Prostate gland (tissue), 2 donors: ENCODE data around the gene SNRPA1. TPM values are rescaled to one million over a fixed set of nuclear protein-coding genes. Genes with fewer than 3 reads are reported as not detected.

ENCODE experiments used
- DNase-seq: peaks from one replicate; pipeline ENCODE4 v3.0.0-alpha.2; 2019; ENCODE audit warnings: low spot score
- H3K27ac ChIP-seq, 2 donors: fragments of 200-600 bp; sonication (generic); 2 replicates each; pipeline ENCODE4 v1.5.1; 2017 to 2019
- H3K27me3 ChIP-seq: fragments of 200-600 bp; sonication (generic); replicated peaks from 2 replicates; pipeline ENCODE4 v1.5.1; 2019; ENCODE audit not compliant: insufficient read depth
- H3K36me3 ChIP-seq, 2 donors: fragments of 200-600 bp; sonication (generic); 1 replicate in 1 of 2; 2 replicates in 1 of 2; pipeline versions ENCODE4 v1.5.1 to v1.8.1; 2017 to 2019
- H3K4me1 ChIP-seq: fragments of 200-600 bp; sonication (generic); replicated peaks from 2 replicates; pipeline ENCODE4 v1.5.1; 2019
- H3K4me3 ChIP-seq, 2 donors: fragments of 200-600 bp; sonication (generic); 2 replicates each; pipeline ENCODE4 v1.5.1; 2017 to 2019
- H3K9me3 ChIP-seq: fragments of 200-600 bp; sonication (generic); 2 replicates; pipeline ENCODE4 v1.5.1; 2017
- POLR2A ChIP-seq: fragments of 450-650 bp; IDR thresholded peaks from one replicate; pipeline ENCODE4 v1.6.1; 2016; ENCODE audit warnings: antibody characterized with exemption, mild to moderate bottlenecking
- POLR2AphosphoS5 ChIP-seq: sonication (generic); formaldehyde crosslinking; IDR thresholded peaks from one replicate; pipeline ENCODE4 v1.6.1; 2017; ENCODE audit warnings: antibody characterized with exemption
- whole genome bisulfite sequencing: methylation state at CpG from one replicate; pipeline ENCODE4 v1.1.5; 2018; 5-methylcytosine and 5-hydroxymethylcytosine counted together
- intact Hi-C: fragments of 100-400 bp; cut with DNase I; formaldehyde crosslinking; loops from one replicate; pipeline ENCODE4 v1.14.2; 2022
- total RNA-seq, 2 donors: library from RNA; depleted of rRNA; stranded (reverse); fragments of >200 nt; gene quantifications; one replicate each; pipeline ENCODE4 v1.1.0, GENCODE V29; 2016
- TF ChIP-seq, protein P1 (sequence below), 4 experiments: fragments of 200-600 bp in 2 of 4; fragments of 450-650 bp in 2 of 4; sonication (generic) in 2 of 4; IDR thresholded peaks; 1 replicate in 3 of 4; 2 replicates in 1 of 4; pipeline ENCODE4 v1.5.1; 2016 to 2019; ENCODE audit warnings: antibody characterized with exemption in 4 of 4, mild to moderate bottlenecking in 2 of 4, moderate library complexity in 2 of 4

The SNRPA1 gene
- total RNA-seq, 2 donors from 2014 or later = 23.6 to 55.3 TPM

DNA sequence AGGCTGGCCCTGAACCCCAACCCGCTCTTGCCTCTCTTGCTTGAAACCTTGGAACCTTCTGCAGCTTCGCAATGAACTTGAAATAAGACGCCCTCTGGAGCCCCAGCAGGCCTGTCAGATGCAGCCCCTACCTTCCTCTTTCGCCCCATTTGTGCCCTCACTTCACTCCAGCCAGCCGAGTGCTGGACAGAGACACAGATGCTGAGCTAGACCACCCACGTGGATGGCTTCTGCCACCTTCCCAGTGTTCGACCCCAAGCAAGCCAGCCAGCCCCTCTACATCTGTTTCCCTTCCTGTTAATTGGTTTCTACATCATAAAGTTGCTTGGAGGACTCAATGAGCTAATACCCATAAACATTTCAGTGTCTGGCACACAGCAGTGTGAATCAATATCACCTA is 23.8 kb upstream of the SNRPA1 start:
- 43% methylated on average over 7 of the region's 7 CpGs for WGBS
- Histone ChIP-seq H3K4me1 (no peaks in the 10 kb centered on the region), H3K9me3 (no peaks in the 10 kb centered on the region), H3K36me3 (no peaks in the 10 kb centered on the region), H3K27me3 (no peaks in the 10 kb centered on the region), H3K4me3 (no peak overlapping the region), H3K27ac (no peak overlapping the region)
- no peak for DNase-seq
- intact Hi-C loops = no loop called here
- TF ChIP-seq POLR2A (no peak), POLR2AphosphoS5 (no peak)
- TF ChIP-seq, protein P1, sequence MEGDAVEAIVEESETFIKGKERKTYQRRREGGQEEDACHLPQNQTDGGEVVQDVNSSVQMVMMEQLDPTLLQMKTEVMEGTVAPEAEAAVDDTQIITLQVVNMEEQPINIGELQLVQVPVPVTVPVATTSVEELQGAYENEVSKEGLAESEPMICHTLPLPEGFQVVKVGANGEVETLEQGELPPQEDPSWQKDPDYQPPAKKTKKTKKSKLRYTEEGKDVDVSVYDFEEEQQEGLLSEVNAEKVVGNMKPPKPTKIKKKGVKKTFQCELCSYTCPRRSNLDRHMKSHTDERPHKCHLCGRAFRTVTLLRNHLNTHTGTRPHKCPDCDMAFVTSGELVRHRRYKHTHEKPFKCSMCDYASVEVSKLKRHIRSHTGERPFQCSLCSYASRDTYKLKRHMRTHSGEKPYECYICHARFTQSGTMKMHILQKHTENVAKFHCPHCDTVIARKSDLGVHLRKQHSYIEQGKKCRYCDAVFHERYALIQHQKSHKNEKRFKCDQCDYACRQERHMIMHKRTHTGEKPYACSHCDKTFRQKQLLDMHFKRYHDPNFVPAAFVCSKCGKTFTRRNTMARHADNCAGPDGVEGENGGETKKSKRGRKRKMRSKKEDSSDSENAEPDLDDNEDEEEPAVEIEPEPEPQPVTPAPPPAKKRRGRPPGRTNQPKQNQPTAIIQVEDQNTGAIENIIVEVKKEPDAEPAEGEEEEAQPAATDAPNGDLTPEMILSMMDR (IDR thresholded peaks at IDR 0.05) = no peak

GRCh38 chr15:101318147-101318819 is 23.2 kb upstream of the SNRPA1 start:
- DNase-seq = no peak
- H3K9me3 ChIP-seq = no peaks in the 10 kb centered on the region
- intact Hi-C loops = no loop called here
- H3K27ac ChIP-seq = no peak overlapping the region
- no peaks in the 10 kb centered on the region for H3K27me3 ChIP-seq
- no peaks in the 10 kb centered on the region for H3K4me1 ChIP-seq
- no peak overlapping the region for H3K4me3 ChIP-seq
- TF ChIP-seq POLR2A = no peak
- no peaks in the 10 kb centered on the region for H3K36me3 ChIP-seq
- 84% methylated on average over 20 of the region's 20 CpGs for WGBS

- 74% methylated on average over 6 of the region's 6 CpGs for WGBS
- Histone ChIP-seq H3K27ac (no peak overlapping the region), H3K27me3 (no peaks in the 10 kb centered on the region), H3K36me3 (no peaks in the 10 kb centered on the region), H3K4me3 (no peak overlapping the region), H3K9me3 (no peaks in the 10 kb centered on the region), H3K4me1 (no peaks in the 10 kb centered on the region)
- no peak for DNase-seq
- intact Hi-C loops = no loop called here
- TF ChIP-seq, protein P1 (IDR thresholded peaks at IDR 0.05) = no peak
Observed at GRCh38 chr15:101317336-101317872, 22.4 kb upstream of the SNRPA1 start.

GRCh38 chr15:101316529-101316928 is 21.5 kb upstream of the SNRPA1 start:
- no peaks in the 10 kb centered on the region for H3K4me1 ChIP-seq
- no peak for DNase-seq
- no peak overlapping the region for H3K4me3 ChIP-seq
- no peak for TF ChIP-seq POLR2AphosphoS5
- TF ChIP-seq, protein P1 (IDR thresholded peaks at IDR 0.05) = no peak
- no peak for TF ChIP-seq POLR2A
- H3K36me3 ChIP-seq = no peaks in the 10 kb centered on the region
- no peak overlapping the region for H3K27ac ChIP-seq
- no peaks in the 10 kb centered on the region for H3K9me3 ChIP-seq
- 91% methylated on average over 5 of the region's 5 CpGs for WGBS
- intact Hi-C loops = no loop called here
- H3K27me3 ChIP-seq = no peaks in the 10 kb centered on the region

DNA sequence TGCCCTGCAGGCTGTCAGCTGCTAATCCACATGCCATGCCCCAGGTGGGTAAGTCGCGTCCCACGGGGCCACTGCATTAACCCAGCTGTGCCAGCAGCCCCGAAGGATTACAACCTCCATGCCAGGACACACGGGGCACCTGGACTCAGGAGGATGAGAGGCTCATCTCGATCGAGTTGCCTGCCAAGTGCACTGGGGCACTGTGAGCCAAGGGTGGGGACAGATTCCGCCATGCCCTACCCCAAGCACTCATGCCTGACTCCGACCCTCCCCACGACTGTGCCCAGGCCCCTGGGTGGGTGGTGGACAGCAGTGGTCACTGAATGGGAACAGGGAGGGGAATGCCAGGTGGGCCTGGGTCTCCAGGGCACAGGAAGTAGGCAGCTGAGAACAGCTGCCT is 20.7 kb upstream of the SNRPA1 start:
- no peaks in the 10 kb centered on the region for H3K9me3 ChIP-seq
- TF ChIP-seq POLR2AphosphoS5 (no peak), POLR2A (no peak)
- TF ChIP-seq, protein P1 (IDR thresholded peaks at IDR 0.05) = no peak
- no peaks in the 10 kb centered on the region for H3K27me3 ChIP-seq
- DNase-seq = no peak
- no peaks in the 10 kb centered on the region for H3K4me1 ChIP-seq
- intact Hi-C loops = no loop called here
- WGBS = 80% methylated on average over 10 of the region's 10 CpGs
- H3K36me3 ChIP-seq = no peaks in the 10 kb centered on the region
- H3K27ac ChIP-seq = no peak overlapping the region
- no peak overlapping the region for H3K4me3 ChIP-seq
